ENCODE measurements around the gene FANCF. TPM values are rescaled to one million over a fixed set of nuclear protein-coding genes. Genes with fewer than 3 reads are reported as not detected.

FANCF gene
- total RNA-seq, 1 donor from 2014 or later: 8.3 TPM

GRCh38 chr11:22626573-22627239 lies 1.1 kb upstream of the FANCF start:
- no peak for DNase-seq (ENCODE audit: low read depth in 2 of 2)

DNA sequence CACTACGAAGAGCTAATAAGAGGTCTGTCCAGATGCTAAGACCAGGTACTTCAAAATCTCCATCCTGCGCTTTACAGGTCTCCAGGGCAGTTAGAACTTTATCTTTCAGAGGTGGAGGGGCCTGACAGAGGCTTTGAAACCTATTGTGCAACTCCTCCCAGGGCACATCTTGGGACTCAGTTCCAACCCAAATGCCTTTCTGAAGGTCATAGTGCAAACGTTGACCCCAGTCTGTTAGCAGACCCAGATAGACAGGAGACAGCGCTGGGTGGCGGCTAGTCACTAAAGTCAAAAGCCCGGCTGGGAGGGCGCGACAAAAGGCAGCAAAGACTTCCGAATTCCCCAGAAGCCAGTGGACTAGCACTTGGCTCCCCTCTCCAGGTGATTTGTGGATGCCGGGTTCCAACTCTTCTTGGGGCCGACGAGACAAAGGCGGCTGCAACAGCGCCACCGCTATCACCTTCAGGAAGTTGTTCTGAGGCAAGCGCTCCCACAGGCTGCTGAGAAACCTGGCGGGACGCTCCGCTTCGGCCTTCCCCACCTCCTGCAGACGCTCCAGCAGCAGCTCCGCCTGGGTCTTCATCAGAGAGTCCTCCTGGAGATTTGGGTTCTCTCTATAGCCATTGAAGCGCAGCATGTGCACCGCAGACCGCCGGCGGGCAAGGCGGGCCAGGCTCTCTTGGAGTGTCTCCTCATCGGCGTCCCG lies 728 bp downstream of the FANCF start:
- DNase-seq (ENCODE audit: low read depth in 2 of 2): peak; percentile 9 to 66

DNA sequence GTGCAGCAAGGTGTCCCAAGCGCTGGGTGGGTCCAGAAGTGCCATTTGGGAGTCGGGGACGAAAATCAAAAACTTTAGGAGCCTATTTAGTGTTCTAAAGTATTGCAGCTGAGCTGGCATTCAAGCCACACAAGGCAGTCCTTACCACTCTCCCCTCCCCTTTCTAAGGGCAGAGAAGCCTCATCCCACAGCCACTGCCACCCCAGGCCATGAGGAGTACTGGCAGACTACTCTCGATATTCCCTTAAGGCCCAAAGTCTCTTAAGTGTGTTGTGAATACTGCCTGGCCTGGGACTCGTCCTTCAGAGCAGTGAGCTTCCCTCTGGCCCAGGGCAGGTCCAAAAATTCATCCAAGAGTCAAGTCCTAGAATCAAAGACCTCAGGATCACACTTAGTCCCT lies 7.8 kb downstream of the FANCF start:
- DNase-seq (ENCODE audit: low read depth in 2 of 2): no peak

- no peak for DNase-seq (ENCODE audit: low read depth in 2 of 2)
These were observed 21.7 kb downstream of the FANCF start for GRCh38 chr11:22603933-22604332.

DNA sequence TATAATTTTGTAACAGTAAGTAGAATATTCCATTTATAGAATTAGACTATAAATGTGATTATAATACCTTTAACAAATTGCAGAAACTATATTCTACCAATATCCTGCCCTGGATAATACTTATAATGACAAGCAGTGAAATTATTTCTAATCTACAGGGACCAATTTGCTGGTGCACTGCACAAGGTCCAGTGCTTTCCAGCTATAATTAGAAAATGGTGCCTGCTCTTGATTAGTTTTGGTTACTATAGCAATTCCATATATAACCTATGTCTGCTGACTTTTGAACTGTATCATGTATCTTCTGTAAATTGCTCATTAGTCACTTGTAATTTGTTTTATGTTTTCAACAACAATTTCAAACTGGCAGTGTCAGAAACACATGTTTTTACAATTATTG lies 23.1 kb downstream of the FANCF start:
- no peak for DNase-seq (ENCODE audit: low read depth in 2 of 2)

DNA sequence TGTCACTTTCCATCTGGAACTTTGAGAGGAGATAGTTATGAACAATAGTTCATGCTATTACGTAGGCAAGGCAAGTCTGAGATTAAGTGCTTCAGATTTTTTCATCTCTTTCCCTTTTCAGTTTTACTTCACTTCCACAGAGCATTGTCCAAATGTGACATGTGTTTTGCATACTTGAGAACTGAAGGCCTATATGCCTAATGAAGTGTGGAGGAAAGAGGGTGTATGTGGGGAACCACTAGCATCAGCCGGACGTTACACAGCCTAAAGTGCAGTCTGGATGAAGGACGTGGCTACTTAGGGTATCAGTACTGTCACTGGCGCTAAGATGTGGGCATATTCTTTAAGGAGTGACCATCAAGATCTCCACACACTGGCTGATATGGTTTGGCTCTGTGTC lies 26.2 kb downstream of the FANCF start:
- no peak for DNase-seq (ENCODE audit: low read depth in 2 of 2)

GRCh38 chr11:22597062-22597461 lies 28.6 kb downstream of the FANCF start:
- no peak for DNase-seq (ENCODE audit: low read depth in 2 of 2)

DNA sequence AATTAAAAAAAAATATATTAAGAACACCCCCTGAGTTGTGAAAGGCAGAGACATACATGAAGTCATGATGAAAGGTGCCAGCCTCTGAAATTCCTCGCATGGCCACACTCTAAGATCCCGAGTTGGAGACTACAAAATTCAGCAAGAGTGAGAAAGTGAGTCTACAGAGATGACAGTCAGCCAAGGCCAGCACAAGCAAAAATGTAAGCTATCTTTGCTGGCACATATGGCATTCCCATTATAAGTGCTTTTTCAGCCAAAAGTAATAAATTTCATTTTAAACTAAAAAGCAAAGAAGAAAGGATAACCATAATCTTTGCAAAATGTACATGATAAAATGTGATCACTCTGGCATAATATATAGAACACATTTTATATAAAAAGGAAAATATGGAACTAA lies 40.6 kb downstream of the FANCF start:
- no peak for DNase-seq (ENCODE audit: low read depth in 2 of 2)

- no peak for DNase-seq (ENCODE audit: low read depth in 2 of 2)
These were observed 41.6 kb downstream of the FANCF start for GRCh38 chr11:22583963-22584492.

GRCh38 chr11:22582151-22582410 lies 43.5 kb downstream of the FANCF start:
- DNase-seq (ENCODE audit: low read depth in 2 of 2): no peak

GRCh38 chr11:22581354-22582150 lies 44.1 kb downstream of the FANCF start:
- DNase-seq (ENCODE audit: low read depth in 2 of 2): no peak

- DNase-seq (ENCODE audit: low read depth in 2 of 2): no peak
These were observed 47.8 kb downstream of the FANCF start for GRCh38 chr11:22577854-22578253.

Other genes starting within 250 kb of the FANCF start
- 0.51 and 0.63 TPM in 2 replicates for gene GAS2, start 40.8 kb upstream of the FANCF start, total RNA-seq
- 8.2 and 10.8 TPM in 2 replicates for gene SVIP, start 204.0 kb upstream of the FANCF start, total RNA-seq
- not detected in 2 replicates for gene CCDC179, start 234.7 kb upstream of the FANCF start, total RNA-seq